ENCODE measurements around the gene AUTS2. TPM values are rescaled to one million over a fixed set of nuclear protein-coding genes. Genes with fewer than 3 reads are reported as not detected.

AUTS2 gene
- total and polyA plus RNA-seq, 10 of the 15 experiments (the other 5 are each of a cell fraction or from before 2014, with no cell fraction given) = 6.4 to 55.6 (median 21.6) TPM

GRCh38 chr7:70738151-70738885 is 1140.0 kb downstream of the AUTS2 start:
- Histone ChIP-seq H3K9me3 (replicated peaks; ENCODE audit: control insufficient read depth, insufficient read depth, low read length) (no peaks in the 10 kb centered on the region), H3K4me2 (ENCODE audit: control insufficient read depth, insufficient read depth) (no peak overlapping the region), H3K79me2 (ENCODE audit: control insufficient read depth, insufficient read depth, low read length) (peaks cover 72% of the 10 kb centered on the region), H2AFZ (ENCODE audit: control insufficient read depth, low read depth, low read length) (no peak overlapping the region), H4K20me1 (ENCODE audit: control insufficient read depth, insufficient read depth) (no peaks in the 10 kb centered on the region), H3K4me3 (no peak overlapping the region), H3K27me3 (replicated peaks in 1 of 2; ENCODE audit: control insufficient read depth in 2 of 2, insufficient read depth in 2 of 2, low read length in 1 of 2) (no peaks in the 10 kb centered on the region), H3K27ac (ENCODE audit: control insufficient read depth, insufficient read depth) (no peak overlapping the region; the same call in 1 of the 2 replicates), H3K36me3 (ENCODE audit: control insufficient read depth in 2 of 2, insufficient read depth in 2 of 2, low read length in 1 of 2) (no peaks in the 10 kb centered on the region; a peak in 1 of 4 replicates), H3K4me1 (ENCODE audit: control insufficient read depth, insufficient read depth, low read length) (peaks cover 19% of the 10 kb centered on the region; the same call in 1 of the 2 replicates), H3K9ac (ENCODE audit: control insufficient read depth, insufficient read depth, low read length) (no peak overlapping the region)
- ATAC-seq (no peak), DNase-seq (ENCODE audit: low read depth, low spot score) (no peak), FAIRE-seq (no peak)
- RAD21 ChIA-PET (ENCODE audit: unreplicated experiment) = interaction anchor here (1.4 to 1.8 kb wide), 3 partner anchors 18 to 38 kb away, joined by 3 to 4 read pairs (median 4); no protein-coding TSS in a partner anchor
- POLR2A ChIA-PET = interaction anchor here (0.5 to 1.3 kb wide), 7 partner anchors 9 to 621 kb away, joined by 3 to 5 read pairs (median 4); no protein-coding TSS in a partner anchor
- intact Hi-C loops (cut with micrococcal nuclease; ENCODE audit: unreplicated experiment) (no loop called here), in situ Hi-C loops (cut with MboI) (no loop called here)
- CTCF ChIA-PET = interaction anchor here (0.6 to 2.5 kb wide), 7 partner anchors 9 to 40 kb away, joined by 3 to 9 read pairs (median 3); no protein-coding TSS in a partner anchor
- 84% methylated on average over 8 of the region's 8 CpGs for WGBS (ENCODE audit: insufficient coverage, insufficient replicate concordance, low lambda C conversion rate, missing lambda C conversion rate)
- TF ChIP-seq SMARCA5 (IDR thresholded peaks at IDR 0.05) = no peak
- TF ChIP-seq EGR1 (IDR thresholded peaks at IDR 0.05; ENCODE audit: borderline replicate concordance in 1 of 2, low read depth in 2 of 2, low read length in 2 of 2) = no peak
- TF ChIP-seq ZNF24 (IDR thresholded peaks at IDR 0.05) = no peak
- no peak for TF ChIP-seq NFXL1 (IDR thresholded peaks at IDR 0.05; ENCODE audit: borderline replicate concordance)
- no peak for TF ChIP-seq TCF3 (IDR thresholded peaks at IDR 0.05; ENCODE audit: borderline replicate concordance, insufficient read depth, low read depth, low read length)
- TF ChIP-seq TCF7 (IDR thresholded peaks at IDR 0.05; ENCODE audit: borderline replicate concordance) = no peak
- TF ChIP-seq RUNX3 (IDR thresholded peaks at IDR 0.05; ENCODE audit: low read length) = 0 out of 2 replicates have a peak, but pooled peaks have one; percentile 12
- SMC1A ChIA-PET (ENCODE audit: uncharacterized antibody, unreplicated experiment) = interaction anchor here (1.1 to 2.0 kb wide), 8 partner anchors 11 to 36 kb away, joined by 3 to 11 read pairs (median 5); no protein-coding TSS in a partner anchor
- BruUV-seq (replicated peaks) = no TSS peak

Data from GM12878 (cell line).